K562 (cell line): ENCODE results near the gene RALA. TPM values are rescaled to one million over a fixed set of nuclear protein-coding genes. Genes with fewer than 3 reads are reported as not detected.

ENCODE experiments used
- CHD7 ChIP-seq: fragments of 200-600 bp; sonication (generic); IDR thresholded peaks from one replicate; pipeline ENCODE4 v1.6.1; 2012; ENCODE audit warnings: mild to moderate bottlenecking, low read depth, low read length, inconsistent platforms
- CTBP1 ChIP-seq: fragments of 450-650 bp; IDR thresholded peaks from 2 replicates; pipeline ENCODE4 v1.6.1; 2016; ENCODE audit warnings: borderline replicate concordance
- FUS ChIP-seq: fragments of 200-400 bp; formaldehyde crosslinking; optimal IDR thresholded peaks from 2 replicates; pipeline ENCODE3; 2017; ENCODE audit warnings: low read depth, low read length
- HDAC6 ChIP-seq: IDR thresholded peaks from 2 replicates; pipeline ENCODE4 v1.6.1; 2012; ENCODE audit warnings: low read depth, mild to moderate bottlenecking, control low read depth, inconsistent platforms, low read length, moderate library complexity
- MEF2A ChIP-seq: IDR thresholded peaks from 2 replicates; pipeline ENCODE4 v1.6.1; 2011; ENCODE audit warnings: low read depth, mild to moderate bottlenecking, low read length, moderate library complexity; ENCODE audit not compliant: control insufficient read depth
- MLLT1 ChIP-seq, 2 experiments: fragments of 450-650 bp; IDR thresholded peaks; 2 replicates each; pipeline ENCODE4 v1.6.1; 2016
- NEUROD1 ChIP-seq: fragments of 150-350 bp; IDR thresholded peaks from 2 replicates; pipeline ENCODE4 v1.6.1; 2014; ENCODE audit warnings: borderline replicate concordance, low read length, low read depth; ENCODE audit not compliant: partially characterized antibody
- PCBP2 ChIP-seq: fragments of 200-400 bp; formaldehyde crosslinking; IDR thresholded peaks from 2 replicates; pipeline ENCODE4 v1.6.1; 2018; ENCODE audit warnings: low read length, low read depth, mild to moderate bottlenecking, moderate library complexity; ENCODE audit not compliant: poor library complexity, severe bottlenecking
- RNF219 ChIP-seq: fragments of 250-450 bp; sonication (Bioruptor Pico); IDR thresholded peaks from 2 replicates; pipeline ENCODE4 v1.5.0; 2022; ENCODE audit warnings: mild to moderate bottlenecking
- SNRNP70 ChIP-seq: fragments of 200-400 bp; formaldehyde crosslinking; optimal IDR thresholded peaks from 2 replicates; pipeline ENCODE3; 2017; ENCODE audit warnings: low read depth, low read length
- STAG1 ChIP-seq: sonication (generic); formaldehyde crosslinking; IDR thresholded peaks from 2 replicates; pipeline ENCODE4 v1.5.0; 2020; ENCODE audit warnings: missing genetic modification reagents, borderline replicate concordance
- ZNF551 ChIP-seq: fragments of 250-450 bp; sonication (Bioruptor Pico); IDR thresholded peaks from 2 replicates; pipeline ENCODE4 v1.5.0; 2021; ENCODE audit warnings: mild to moderate bottlenecking, moderate library complexity
- ZNF696 ChIP-seq: fragments of 250-450 bp; sonication (Bioruptor Pico); conservative IDR thresholded peaks from 2 replicates; pipeline ENCODE4 v1.4.0; 2020; ENCODE audit warnings: mild to moderate bottlenecking, moderate library complexity
- polyA plus RNA-seq, 8 experiments: library from polyadenylated mRNA; depleted of rRNA in 4 of 8; stranded (reverse) in 5 of 8; unstranded in 3 of 8; fragments of >200 nt; fragmentation: Nextera tagmentation in 2 of 8; fragmentation: Illumina TruSeq in 1 of 8; extraction: Ambion mirVana in 2 of 8; extraction: Trizol in 1 of 8; gene quantifications; 2 replicates each; pipeline versions ENCODE4 v1.2.1 to v1.2.3, GENCODE V29; 2011 to 2014; ENCODE audit warnings: inconsistent platforms in 1 of 8, missing spikeins in 1 of 8
- total RNA-seq, 7 experiments: library from RNA; depleted of rRNA in 6 of 7; stranded (reverse); fragments of >200 nt in 6 of 7; fragmentation: Illumina TruSeq in 2 of 7; extraction: Trizol in 2 of 7; gene quantifications; 2 replicates each; pipeline versions ENCODE4 v1.2.1 to v1.2.3, GENCODE V29; 2011 to 2021; ENCODE audit warnings: low replicate concordance in 1 of 7

Gene RALA
- total and polyA plus RNA-seq, 9 of the 15 experiments (the other 6 are each of a cell fraction or from before 2014, with no cell fraction given) = 7.2 to 28.0 (median 25.7) TPM

DNA sequence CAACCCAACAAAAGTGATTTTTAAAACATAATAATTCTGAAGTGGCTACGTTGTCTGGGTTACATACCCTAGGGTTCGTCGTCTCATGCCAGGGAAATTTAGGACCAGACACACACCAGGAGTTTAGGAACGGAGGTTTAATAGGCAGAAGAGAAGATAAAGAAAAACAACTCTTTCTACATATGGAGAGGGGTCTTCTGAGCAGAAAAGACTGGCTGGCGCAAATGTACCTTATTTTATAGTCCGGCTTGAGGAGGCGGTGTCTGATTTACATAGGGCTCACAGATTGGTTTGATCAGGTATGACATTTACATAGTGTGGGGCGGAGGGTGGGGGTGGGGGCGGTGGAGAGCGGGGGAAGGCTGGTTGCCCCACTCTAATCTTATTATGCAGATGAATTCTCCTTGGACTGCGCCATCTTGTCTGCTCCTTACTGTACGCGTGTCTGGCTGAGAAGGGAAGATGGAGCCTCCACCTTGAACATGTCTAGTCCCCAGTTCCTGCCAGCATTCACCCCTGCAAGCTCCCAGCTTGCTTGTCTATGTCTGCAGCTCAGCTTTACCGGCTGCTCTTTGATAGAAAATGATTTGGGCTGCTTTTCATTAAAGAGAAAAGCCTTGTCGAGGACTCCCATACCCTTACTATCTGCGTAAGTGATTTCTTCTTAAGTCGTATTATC is 98.7 kb downstream of the RALA start (continued):
- TF ChIP-seq MLLT1 (IDR thresholded peaks at IDR 0.05) = peak; percentile 46 to 76
- TF ChIP-seq RNF219 (CRISPR knock-in tag) = no peak
- no peak for TF ChIP-seq ZNF551
- no peak for TF ChIP-seq STAG1 (CRISPR knock-in tag)
- no peak for TF ChIP-seq PCBP2
- TF ChIP-seq NEUROD1 = no peak
- no peak for TF ChIP-seq SNRNP70
- no peak for TF ChIP-seq CHD7
- no peak for TF ChIP-seq MEF2A
- TF ChIP-seq CTBP1 = no peak
- no peak for TF ChIP-seq HDAC6
- no peak for TF ChIP-seq FUS
- TF ChIP-seq ZNF696 = no peak
